HEK293 (cell line): ENCODE measurements around the gene CCT3.

Source experiments
- CTCF ChIA-PET: fragments of 350-600 bp; formaldehyde crosslinking; extraction: SDS; loops from one replicate; lab custom pipeline; 2021; ENCODE audit warnings: antibody characterized with exemption; lab: Yijun Ruan, JAX
- POLR2A ChIA-PET: fragments of 300-600 bp; formaldehyde crosslinking; extraction: SDS; loops from one replicate; lab custom pipeline; 2020; ENCODE audit warnings: antibody characterized with exemption, inconsistent platforms; lab: Yijun Ruan, JAX
- H3K27ac ChIP-seq: fragments of 200-500 bp; sonication (Bioruptor generic); 2 replicates; pipeline ENCODE4 v1.5.1; 2014; ENCODE audit warnings: low read depth, low read length, control low read depth, inconsistent platforms; ENCODE audit errors: extremely low read depth
- H3K36me3 ChIP-seq, 2 experiments: fragments of 200-500 bp in 1 of 2; sonication (Bioruptor generic) in 1 of 2; 1 replicate in 1 of 2; 2 replicates in 1 of 2; pipeline ENCODE4 v1.5.1; 2014 to 2017; ENCODE audit warnings: inconsistent platforms in 2 of 2, low read length in 2 of 2; ENCODE audit not compliant: control insufficient read depth in 2 of 2, insufficient read depth in 1 of 2
- H3K4me1 ChIP-seq: fragments of 200-500 bp; sonication (Bioruptor generic); 2 replicates; pipeline ENCODE4 v1.5.1; 2014; ENCODE audit warnings: mild to moderate bottlenecking, low read length, inconsistent platforms; ENCODE audit not compliant: control insufficient read depth, insufficient read depth
- H3K4me3 ChIP-seq: 2 replicates; pipeline ENCODE4 v1.5.1; 2011; ENCODE audit warnings: low read depth, mild to moderate bottlenecking, control low read depth, low read length, moderate library complexity
- H3K9me3 ChIP-seq: fragments of 200-500 bp; sonication (Bioruptor generic); 2 replicates; pipeline ENCODE4 v1.5.1; 2014; ENCODE audit warnings: low read depth, low read length, inconsistent platforms; ENCODE audit not compliant: control insufficient read depth, insufficient read depth
- KLF1 ChIP-seq: fragments of 450-650 bp; formaldehyde crosslinking; IDR thresholded peaks from 2 replicates; pipeline ENCODE4 v1.5.1; 2016; ENCODE audit warnings: missing biosample characterization, missing genetic modification characterization
- MZF1 ChIP-seq: fragments of 450-650 bp; formaldehyde crosslinking; IDR thresholded peaks from 2 replicates; pipeline ENCODE4 v1.5.1; 2017; ENCODE audit warnings: missing biosample characterization, missing genetic modification characterization, borderline replicate concordance
- PRDM1 ChIP-seq: fragments of 450-650 bp; formaldehyde crosslinking; IDR thresholded peaks from 2 replicates; pipeline ENCODE4; 2016; ENCODE audit warnings: missing biosample characterization, missing genetic modification characterization
- TRIM28 ChIP-seq: IDR thresholded peaks from 2 replicates; pipeline ENCODE4 v1.6.1; 2011; ENCODE audit warnings: low read length, control low read depth, borderline replicate concordance
- YY2 ChIP-seq: fragments of 450-650 bp; formaldehyde crosslinking; IDR thresholded peaks from 2 replicates; pipeline ENCODE4 v1.5.1; 2016; ENCODE audit warnings: missing biosample characterization, missing genetic modification characterization
- ZBTB8A ChIP-seq: fragments of 450-650 bp; formaldehyde crosslinking; IDR thresholded peaks from 2 replicates; pipeline ENCODE4 v1.5.1; 2016; ENCODE audit warnings: missing biosample characterization, missing genetic modification characterization
- ZIC2 ChIP-seq: fragments of 450-650 bp; formaldehyde crosslinking; IDR thresholded peaks from 2 replicates; pipeline ENCODE4 v1.5.1; 2016; ENCODE audit warnings: missing biosample characterization, missing genetic modification characterization
- ZNF10 ChIP-seq: fragments of 450-650 bp; formaldehyde crosslinking; IDR thresholded peaks from 2 replicates; pipeline ENCODE4 v1.5.1; 2017; ENCODE audit warnings: missing biosample characterization, missing genetic modification characterization
- ZNF132 ChIP-seq: fragments of 450-650 bp; formaldehyde crosslinking; IDR thresholded peaks from 2 replicates; pipeline ENCODE4 v1.5.1; 2017; ENCODE audit warnings: missing biosample characterization, missing genetic modification characterization, borderline replicate concordance
- ZNF146 ChIP-seq: fragments of 450-650 bp; formaldehyde crosslinking; IDR thresholded peaks from 2 replicates; pipeline ENCODE4 v1.5.1; 2016; ENCODE audit warnings: missing biosample characterization, missing genetic modification characterization
- ZNF341 ChIP-seq: fragments of 450-650 bp; formaldehyde crosslinking; IDR thresholded peaks from 2 replicates; pipeline ENCODE4; 2016; ENCODE audit warnings: low read depth, missing biosample characterization, missing genetic modification characterization
- ZNF473 ChIP-seq: fragments of 450-650 bp; formaldehyde crosslinking; IDR thresholded peaks from 2 replicates; pipeline ENCODE4 v1.5.1; 2017; ENCODE audit warnings: missing biosample characterization, missing genetic modification characterization
- ZNF585B ChIP-seq: fragments of 450-650 bp; formaldehyde crosslinking; IDR thresholded peaks from 2 replicates; pipeline ENCODE4 v1.5.1; 2016; ENCODE audit warnings: missing biosample characterization, missing genetic modification characterization
- ZNF623 ChIP-seq: fragments of 450-650 bp; formaldehyde crosslinking; IDR thresholded peaks from 2 replicates; pipeline ENCODE4 v1.5.1; 2016; ENCODE audit warnings: missing biosample characterization, missing genetic modification characterization
- ZNF654 ChIP-seq: fragments of 450-650 bp; formaldehyde crosslinking; IDR thresholded peaks from 2 replicates; pipeline ENCODE4 v1.5.1; 2016; ENCODE audit warnings: low read depth, missing biosample characterization, missing genetic modification characterization
- ZNF664 ChIP-seq: fragments of 450-650 bp; formaldehyde crosslinking; IDR thresholded peaks from 2 replicates; pipeline ENCODE4 v1.5.1; 2016; ENCODE audit warnings: missing biosample characterization, missing genetic modification characterization
- ZNF670 ChIP-seq: fragments of 450-650 bp; formaldehyde crosslinking; IDR thresholded peaks from 2 replicates; pipeline ENCODE4 v1.5.1; 2016; ENCODE audit warnings: missing biosample characterization, missing genetic modification characterization, low read depth
- ZNF777 ChIP-seq: fragments of 450-650 bp; formaldehyde crosslinking; IDR thresholded peaks from 2 replicates; pipeline ENCODE4 v1.5.1; 2017; ENCODE audit warnings: missing biosample characterization, missing genetic modification characterization, borderline replicate concordance
- ZSCAN30 ChIP-seq: fragments of 450-650 bp; IDR thresholded peaks from 2 replicates; pipeline ENCODE4 v1.5.1; 2018; ENCODE audit warnings: missing biosample characterization, mild to moderate bottlenecking, missing genetic modification characterization, moderate library complexity
- TF ChIP-seq, protein P1 (sequence below): fragments of 450-650 bp; formaldehyde crosslinking; IDR thresholded peaks from 2 replicates; pipeline ENCODE4 v1.5.1; 2016; ENCODE audit warnings: missing biosample characterization, missing genetic modification characterization
- TF ChIP-seq, protein P2 (sequence below): fragments of 450-650 bp; formaldehyde crosslinking; IDR thresholded peaks from 2 replicates; pipeline ENCODE4 v1.5.1; 2016; ENCODE audit warnings: missing biosample characterization, missing genetic modification characterization, borderline replicate concordance
- TF ChIP-seq, protein P3 (sequence below): fragments of 450-650 bp; formaldehyde crosslinking; IDR thresholded peaks from 2 replicates; pipeline ENCODE4 v1.5.1; 2017; ENCODE audit warnings: missing biosample characterization, mild to moderate bottlenecking, missing genetic modification characterization, moderate library complexity

CCT3 gene

DNA sequence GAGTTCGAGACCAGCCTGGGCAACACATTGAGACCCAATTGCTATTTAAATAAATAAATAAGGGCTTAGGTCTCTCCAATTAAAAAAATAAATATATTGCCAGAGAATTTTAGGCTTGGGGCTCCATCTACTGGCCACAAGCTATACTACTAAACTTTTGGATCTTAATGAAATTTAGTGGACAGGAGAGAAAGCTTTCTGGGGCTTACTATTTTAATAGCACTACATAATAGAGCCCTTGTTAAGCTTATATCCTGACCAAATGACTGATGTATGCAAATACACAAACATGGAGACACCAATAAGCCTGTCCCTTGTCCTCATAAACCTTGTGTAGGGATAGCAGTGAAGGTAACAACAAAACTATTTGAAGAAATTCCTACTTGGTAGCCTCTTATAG is 18.4 kb downstream of the CCT3 start:
- no peak for TF ChIP-seq ZSCAN30
- TF ChIP-seq ZNF10 = no peak
- no peak for TF ChIP-seq ZNF132
- TF ChIP-seq ZNF654 (tag by site-specific recombination) = peak; percentile 52
- TF ChIP-seq ZBTB8A (tag by site-specific recombination) = no peak
- Histone ChIP-seq H3K4me1 (no peaks in the 10 kb centered on the region), H3K27ac (no peak overlapping the region), H3K4me3 (no peak overlapping the region), H3K9me3 (no peaks in the 10 kb centered on the region), H3K36me3 (peaks cover 92 to 96% of the 10 kb centered on the region in 2 experiments)
- CTCF ChIA-PET = interaction anchor here (0.5 to 2.4 kb wide), 27 partner anchors 9 to 1190 kb away, joined by 3 to 14 read pairs (median 4); partner anchors contain the start of genes CCT3, GLMP and TSACC
- POLR2A ChIA-PET = interaction anchor here (1.4 kb wide), 1 partner anchor 37 kb away, joined by 6 read pairs; the partner anchor contains the start of gene SMG5

DNA sequence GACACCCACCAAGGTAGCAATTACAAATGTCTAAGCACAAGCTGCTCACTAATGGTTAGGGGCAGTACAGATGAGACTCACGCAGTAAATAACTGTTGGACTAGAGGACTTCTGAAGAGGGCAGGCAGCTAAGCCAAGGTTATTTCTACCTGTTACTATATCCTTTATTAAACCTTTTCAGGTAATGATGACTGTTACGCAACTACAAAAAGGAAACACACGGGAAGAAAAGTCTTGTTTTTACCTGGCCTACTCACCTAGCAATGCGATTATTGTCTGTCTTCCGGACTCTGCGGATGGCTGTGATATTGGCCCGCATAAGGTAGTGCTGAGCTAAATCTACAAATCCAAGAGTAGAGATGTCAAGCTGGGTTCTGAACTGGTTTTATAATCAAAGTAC is 21.2 kb downstream of the CCT3 start:
- CTCF ChIA-PET = no interaction called here
- no peak overlapping the region for H3K4me3 ChIP-seq
- TF ChIP-seq ZNF585B (tag by site-specific recombination) (no peak), ZNF664 (tag by site-specific recombination) (no peak), ZNF777 (tag by site-specific recombination) (no peak), PRDM1 (tag by site-specific recombination) (no peak), ZIC2 (tag by site-specific recombination) (no peak), ZNF670 (no peak), ZNF623 (no peak)
- TF ChIP-seq, protein P1, sequence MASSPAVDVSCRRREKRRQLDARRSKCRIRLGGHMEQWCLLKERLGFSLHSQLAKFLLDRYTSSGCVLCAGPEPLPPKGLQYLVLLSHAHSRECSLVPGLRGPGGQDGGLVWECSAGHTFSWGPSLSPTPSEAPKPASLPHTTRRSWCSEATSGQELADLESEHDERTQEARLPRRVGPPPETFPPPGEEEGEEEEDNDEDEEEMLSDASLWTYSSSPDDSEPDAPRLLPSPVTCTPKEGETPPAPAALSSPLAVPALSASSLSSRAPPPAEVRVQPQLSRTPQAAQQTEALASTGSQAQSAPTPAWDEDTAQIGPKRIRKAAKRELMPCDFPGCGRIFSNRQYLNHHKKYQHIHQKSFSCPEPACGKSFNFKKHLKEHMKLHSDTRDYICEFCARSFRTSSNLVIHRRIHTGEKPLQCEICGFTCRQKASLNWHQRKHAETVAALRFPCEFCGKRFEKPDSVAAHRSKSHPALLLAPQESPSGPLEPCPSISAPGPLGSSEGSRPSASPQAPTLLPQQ = no peak
- TF ChIP-seq, protein P2, sequence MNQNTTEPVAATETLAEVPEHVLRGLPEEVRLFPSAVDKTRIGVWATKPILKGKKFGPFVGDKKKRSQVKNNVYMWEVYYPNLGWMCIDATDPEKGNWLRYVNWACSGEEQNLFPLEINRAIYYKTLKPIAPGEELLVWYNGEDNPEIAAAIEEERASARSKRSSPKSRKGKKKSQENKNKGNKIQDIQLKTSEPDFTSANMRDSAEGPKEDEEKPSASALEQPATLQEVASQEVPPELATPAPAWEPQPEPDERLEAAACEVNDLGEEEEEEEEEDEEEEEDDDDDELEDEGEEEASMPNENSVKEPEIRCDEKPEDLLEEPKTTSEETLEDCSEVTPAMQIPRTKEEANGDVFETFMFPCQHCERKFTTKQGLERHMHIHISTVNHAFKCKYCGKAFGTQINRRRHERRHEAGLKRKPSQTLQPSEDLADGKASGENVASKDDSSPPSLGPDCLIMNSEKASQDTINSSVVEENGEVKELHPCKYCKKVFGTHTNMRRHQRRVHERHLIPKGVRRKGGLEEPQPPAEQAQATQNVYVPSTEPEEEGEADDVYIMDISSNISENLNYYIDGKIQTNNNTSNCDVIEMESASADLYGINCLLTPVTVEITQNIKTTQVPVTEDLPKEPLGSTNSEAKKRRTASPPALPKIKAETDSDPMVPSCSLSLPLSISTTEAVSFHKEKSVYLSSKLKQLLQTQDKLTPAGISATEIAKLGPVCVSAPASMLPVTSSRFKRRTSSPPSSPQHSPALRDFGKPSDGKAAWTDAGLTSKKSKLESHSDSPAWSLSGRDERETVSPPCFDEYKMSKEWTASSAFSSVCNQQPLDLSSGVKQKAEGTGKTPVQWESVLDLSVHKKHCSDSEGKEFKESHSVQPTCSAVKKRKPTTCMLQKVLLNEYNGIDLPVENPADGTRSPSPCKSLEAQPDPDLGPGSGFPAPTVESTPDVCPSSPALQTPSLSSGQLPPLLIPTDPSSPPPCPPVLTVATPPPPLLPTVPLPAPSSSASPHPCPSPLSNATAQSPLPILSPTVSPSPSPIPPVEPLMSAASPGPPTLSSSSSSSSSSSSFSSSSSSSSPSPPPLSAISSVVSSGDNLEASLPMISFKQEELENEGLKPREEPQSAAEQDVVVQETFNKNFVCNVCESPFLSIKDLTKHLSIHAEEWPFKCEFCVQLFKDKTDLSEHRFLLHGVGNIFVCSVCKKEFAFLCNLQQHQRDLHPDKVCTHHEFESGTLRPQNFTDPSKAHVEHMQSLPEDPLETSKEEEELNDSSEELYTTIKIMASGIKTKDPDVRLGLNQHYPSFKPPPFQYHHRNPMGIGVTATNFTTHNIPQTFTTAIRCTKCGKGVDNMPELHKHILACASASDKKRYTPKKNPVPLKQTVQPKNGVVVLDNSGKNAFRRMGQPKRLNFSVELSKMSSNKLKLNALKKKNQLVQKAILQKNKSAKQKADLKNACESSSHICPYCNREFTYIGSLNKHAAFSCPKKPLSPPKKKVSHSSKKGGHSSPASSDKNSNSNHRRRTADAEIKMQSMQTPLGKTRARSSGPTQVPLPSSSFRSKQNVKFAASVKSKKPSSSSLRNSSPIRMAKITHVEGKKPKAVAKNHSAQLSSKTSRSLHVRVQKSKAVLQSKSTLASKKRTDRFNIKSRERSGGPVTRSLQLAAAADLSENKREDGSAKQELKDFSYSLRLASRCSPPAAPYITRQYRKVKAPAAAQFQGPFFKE (tag by site-specific recombination) = no peak
- TF ChIP-seq, all 188 proteins: peak for 0
- Histone ChIP-seq H3K9me3 (no peaks in the 10 kb centered on the region), H3K36me3 (peaks cover 94 to 100% of the 10 kb centered on the region in 2 experiments), H3K27ac (no peak overlapping the region), H3K4me1 (no peaks in the 10 kb centered on the region)
- POLR2A ChIA-PET = interaction anchor here (0.7 to 1.2 kb wide), 2 partner anchors 21 to 195 kb away, joined by 3 read pairs; partner anchors contain the start of genes CCT3 and TSACC

DNA sequence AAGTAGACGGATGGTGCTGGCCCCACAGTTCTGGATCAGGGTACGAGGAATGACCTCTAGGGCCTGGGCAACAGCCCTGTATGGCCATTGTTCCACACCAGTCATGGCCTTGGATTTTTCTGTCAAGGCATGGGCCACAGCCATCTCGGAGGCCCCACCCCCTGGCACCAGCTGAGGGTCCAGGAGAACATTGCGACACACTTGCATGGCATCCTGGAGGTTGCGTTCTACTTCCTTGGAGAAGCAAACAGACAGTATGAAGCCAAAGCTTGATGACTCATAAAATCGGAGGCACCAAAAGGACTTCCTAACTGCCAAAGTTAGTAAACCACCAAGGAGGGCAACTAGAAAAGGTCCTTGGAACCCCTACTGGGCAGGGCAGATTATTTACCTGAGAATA is 27.1 kb downstream of the CCT3 start:
- Histone ChIP-seq H3K9me3 (no peaks in the 10 kb centered on the region), H3K4me3 (no peak overlapping the region), H3K4me1 (no peaks in the 10 kb centered on the region), H3K27ac (no peak overlapping the region; the same call in 1 of the 2 replicates), H3K36me3 (peaks cover 88 to 98% of the 10 kb centered on the region in 2 experiments)
- TF ChIP-seq ZNF146 (no peak), KLF1 (no peak), YY2 (tag by site-specific recombination) (no peak), ZNF341 (no peak), TRIM28 (no peak), ZNF473 (tag by site-specific recombination) (no peak), MZF1 (tag by site-specific recombination) (no peak)
- TF ChIP-seq, protein P3, sequence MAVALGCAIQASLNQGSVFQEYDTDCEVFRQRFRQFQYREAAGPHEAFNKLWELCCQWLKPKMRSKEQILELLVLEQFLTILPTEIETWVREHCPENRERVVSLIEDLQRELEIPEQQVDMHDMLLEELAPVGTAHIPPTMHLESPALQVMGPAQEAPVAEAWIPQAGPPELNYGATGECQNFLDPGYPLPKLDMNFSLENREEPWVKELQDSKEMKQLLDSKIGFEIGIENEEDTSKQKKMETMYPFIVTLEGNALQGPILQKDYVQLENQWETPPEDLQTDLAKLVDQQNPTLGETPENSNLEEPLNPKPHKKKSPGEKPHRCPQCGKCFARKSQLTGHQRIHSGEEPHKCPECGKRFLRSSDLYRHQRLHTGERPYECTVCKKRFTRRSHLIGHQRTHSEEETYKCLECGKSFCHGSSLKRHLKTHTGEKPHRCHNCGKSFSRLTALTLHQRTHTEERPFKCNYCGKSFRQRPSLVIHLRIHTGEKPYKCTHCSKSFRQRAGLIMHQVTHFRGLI (tag by site-specific recombination) = no peak
- CTCF ChIA-PET = interaction anchor here (0.6 kb wide), 1 partner anchor 26 kb away, joined by 3 read pairs; no protein-coding TSS in a partner anchor
- POLR2A ChIA-PET = interaction anchor here (1.2 to 1.4 kb wide), 2 partner anchors 28 to 37 kb away, joined by 3 read pairs; no protein-coding TSS in a partner anchor
